HL-60 (cell line): ENCODE data around the gene TNFRSF12A.

Experiments
- CTCF ChIP-seq: IDR thresholded peaks from one replicate; pipeline ENCODE4 v1.5.1; 2011; ENCODE audit warnings: low read length, control low read depth, inconsistent platforms; ENCODE audit not compliant: insufficient read depth
- GABPA ChIP-seq: IDR thresholded peaks from 2 replicates; pipeline ENCODE4 v1.6.1; 2012; ENCODE audit warnings: low read depth
- SPI1 ChIP-seq: IDR thresholded peaks from 2 replicates; pipeline ENCODE4 v1.6.1; 2012; ENCODE audit warnings: low read depth, mild to moderate bottlenecking, borderline replicate concordance

DNA sequence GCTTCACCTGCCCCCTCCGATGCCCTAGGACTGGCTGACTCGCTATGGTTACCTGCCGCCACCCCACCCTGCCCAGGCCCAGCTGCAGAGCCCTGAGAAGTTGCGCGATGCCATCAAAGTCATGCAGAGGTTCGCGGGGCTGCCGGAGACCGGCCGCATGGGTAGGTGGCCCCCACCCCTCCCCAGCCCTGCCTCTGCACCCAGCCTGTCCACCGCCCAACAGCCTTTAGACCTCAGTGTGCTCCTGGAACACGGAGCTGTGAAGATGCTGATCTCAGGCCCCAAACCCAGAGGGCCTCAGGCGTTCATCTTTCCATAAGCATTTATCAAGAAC lies 27.2 kb downstream of the TNFRSF12A start:
- no peak for TF ChIP-seq CTCF
- no peak for TF ChIP-seq GABPA
- no peak for TF ChIP-seq SPI1
